ENCODE measurements around the gene PAX8. TPM values are rescaled to one million over a fixed set of nuclear protein-coding genes. Genes with fewer than 3 reads are reported as not detected.

PAX8 gene
- total and polyA plus RNA-seq, 2 donors from 2014 or later: 199 to 607 TPM

DNA sequence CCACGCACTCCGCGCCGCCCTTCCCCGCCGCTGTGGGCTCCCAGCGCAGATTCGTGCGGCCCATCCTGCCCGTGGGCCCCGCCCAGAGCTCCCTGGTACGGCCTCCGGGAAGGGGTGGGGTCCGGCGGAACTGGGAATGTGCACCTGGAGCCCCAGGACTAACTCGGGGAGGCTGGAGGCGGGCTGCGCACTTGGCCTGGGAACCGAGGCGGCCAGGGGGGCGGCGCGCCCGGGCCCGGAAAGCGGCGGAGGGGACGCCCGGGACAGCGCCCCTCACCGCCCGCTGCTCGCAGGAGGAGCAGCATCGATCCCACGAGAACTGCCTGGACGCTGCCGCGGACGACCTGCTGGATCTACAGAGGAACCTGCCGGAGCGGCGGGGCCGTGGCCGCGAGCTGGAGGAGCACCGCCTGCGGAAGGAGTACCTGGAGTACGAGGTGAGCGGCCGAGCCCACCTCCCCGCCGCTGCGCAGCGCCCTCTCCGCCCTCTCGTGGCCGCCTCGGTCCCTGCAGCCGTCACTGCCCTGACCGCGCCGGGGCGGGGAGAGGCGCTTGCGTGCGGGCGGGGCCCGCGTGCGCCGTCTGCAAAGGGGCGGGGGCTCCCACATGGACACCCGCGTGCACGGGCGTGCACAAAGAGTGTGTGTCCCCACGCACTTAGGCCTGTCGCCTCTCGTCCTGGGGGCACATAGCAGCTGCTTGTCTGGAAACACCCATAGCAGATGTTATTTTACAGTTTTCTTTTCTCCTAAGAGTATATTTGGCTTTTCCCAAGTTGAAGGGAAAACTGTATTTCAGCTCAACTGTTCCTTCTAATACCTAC, 79.7 kb downstream of the PAX8 start:
- intact Hi-C loops (cut with DNase I): no loop called here
- TF ChIP-seq CTCF (IDR thresholded peaks at IDR 0.05; ENCODE audit: borderline replicate concordance, extremely low read depth, insufficient read depth): peak; percentile 88
- Histone ChIP-seq H3K9ac (ENCODE audit: low read length in 3 of 3) (peak overlapping the region; percentile 22 to 67 (median 24)), H3K4me3 (ENCODE audit: low read length in 3 of 3) (peak overlapping the region; percentile 56 to 73 (median 61)), H3K9me3 (ENCODE audit: control insufficient read depth in 2 of 3, insufficient read depth in 1 of 3, low read length in 3 of 3) (no peaks in the 10 kb centered on the region), H3K4me1 (ENCODE audit: control insufficient read depth in 2 of 3, insufficient read depth in 2 of 3, low read depth in 1 of 3, low read length in 3 of 3) (peaks cover 0 to 9% (median under 1%) of the 10 kb centered on the region in 3 donors), H3K27ac (ENCODE audit: low read depth in 2 of 2, low read length in 2 of 2) (peak overlapping the region; percentile 89), H3K36me3 (ENCODE audit: control insufficient read depth in 2 of 3, insufficient read depth in 3 of 3, low read length in 3 of 3) (peaks cover 0 to 2% (median 0%) of the 10 kb centered on the region in 3 donors), H3K27me3 (ENCODE audit: control insufficient read depth, insufficient read depth, low read length) (no peaks in the 10 kb centered on the region)
- FAIRE-seq (no peak), DNase-seq (peak; percentile 86 to 94 (median 90))

DNA sequence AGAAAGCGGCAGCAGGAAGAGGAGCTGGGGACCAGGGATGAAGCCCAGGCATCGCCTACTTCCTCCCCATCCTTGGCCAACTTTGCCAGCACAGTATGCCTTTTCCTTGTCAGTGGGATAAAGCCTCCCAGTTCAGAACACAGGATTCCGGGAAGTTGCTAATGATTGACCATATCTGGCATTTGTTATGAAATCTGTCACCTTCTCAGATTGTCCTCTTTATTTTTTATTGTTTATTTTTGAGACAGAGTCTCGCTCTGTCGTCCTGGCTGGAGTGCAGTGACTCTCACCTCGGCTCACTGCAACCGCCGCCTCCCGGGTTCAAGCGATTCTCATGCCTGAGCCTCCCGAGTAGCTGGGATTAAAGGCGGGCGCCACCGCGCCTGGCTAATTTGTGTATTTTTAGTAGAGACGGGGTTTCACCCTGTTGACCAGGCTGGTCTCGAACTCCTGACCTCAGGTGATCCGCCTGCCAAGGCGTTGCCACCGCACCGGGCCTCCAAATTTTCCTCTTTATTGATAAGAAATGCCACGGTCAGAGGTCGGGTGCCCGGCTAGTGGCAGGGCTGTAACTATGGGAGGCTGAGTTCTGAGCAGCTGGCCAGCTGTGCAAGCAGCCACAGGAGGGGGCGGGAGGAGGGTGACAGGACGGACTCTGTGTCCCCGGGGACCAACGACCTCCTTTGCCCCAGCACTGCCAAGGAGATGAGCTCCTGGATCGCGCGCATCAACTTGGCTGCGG, 80.5 kb downstream of the PAX8 start:
- Histone ChIP-seq H3K27me3 (ENCODE audit: control insufficient read depth, insufficient read depth, low read length) (no peaks in the 10 kb centered on the region), H3K27ac (ENCODE audit: low read depth in 2 of 2, low read length in 2 of 2) (peak overlapping the region in 1 of 2 donors; percentile 89), H3K9me3 (ENCODE audit: control insufficient read depth in 2 of 3, insufficient read depth in 1 of 3, low read length in 3 of 3) (no peaks in the 10 kb centered on the region), H3K36me3 (ENCODE audit: control insufficient read depth in 2 of 3, insufficient read depth in 3 of 3, low read length in 3 of 3) (peaks cover 0 to 2% (median 0%) of the 10 kb centered on the region in 3 donors), H3K9ac (ENCODE audit: low read length in 3 of 3) (peak overlapping the region in 2 of 3 donors; percentile 24 to 67), H3K4me1 (ENCODE audit: control insufficient read depth in 2 of 3, insufficient read depth in 2 of 3, low read depth in 1 of 3, low read length in 3 of 3) (peaks cover 0 to 9% (median 0%) of the 10 kb centered on the region in 3 donors), H3K4me3 (ENCODE audit: low read length in 3 of 3) (peak overlapping the region; percentile 56 to 73 (median 57))
- no peak for DNase-seq
- no peak for TF ChIP-seq CTCF (IDR thresholded peaks at IDR 0.05; ENCODE audit: borderline replicate concordance, extremely low read depth, insufficient read depth)
- intact Hi-C loops (cut with DNase I): no loop called here
- FAIRE-seq: no peak

GRCh38 chr2:113197347-113198047, 81.2 kb downstream of the PAX8 start:
- intact Hi-C loops (cut with DNase I): no loop called here
- DNase-seq: peak in 1 of 5 donors; percentile 68
- no peaks in the 10 kb centered on the region for H3K27me3 ChIP-seq (ENCODE audit: control insufficient read depth, insufficient read depth, low read length)
- H3K36me3 ChIP-seq (ENCODE audit: control insufficient read depth in 2 of 3, insufficient read depth in 3 of 3, low read length in 3 of 3): no peaks in the 10 kb centered on the region
- no peak overlapping the region for H3K27ac ChIP-seq (ENCODE audit: low read depth in 2 of 2, low read length in 2 of 2)
- no peak overlapping the region for H3K4me3 ChIP-seq (ENCODE audit: low read length in 3 of 3)
- TF ChIP-seq CTCF (IDR thresholded peaks at IDR 0.05; ENCODE audit: borderline replicate concordance, extremely low read depth, insufficient read depth): no peak
- H3K9ac ChIP-seq (ENCODE audit: low read length in 3 of 3): no peak overlapping the region
- peaks cover 0 to 9% (median 0%) of the 10 kb centered on the region in 3 donors for H3K4me1 ChIP-seq (ENCODE audit: control insufficient read depth in 2 of 3, insufficient read depth in 2 of 3, low read depth in 1 of 3, low read length in 3 of 3)
- no peaks in the 10 kb centered on the region for H3K9me3 ChIP-seq (ENCODE audit: control insufficient read depth in 2 of 3, insufficient read depth in 1 of 3, low read length in 3 of 3)
- FAIRE-seq: no peak

Measured in kidney (tissue), 14 donors.